MM.1S (cell line): ENCODE measurements around the gene CLEC4F.

Experiments
- DNase-seq: peaks from one replicate; pipeline ENCODE4 v3.0.0-alpha.2; 2015
- H2AFZ ChIP-seq: fragments of 300-600 bp; sonication (generic); 2 replicates; pipeline ENCODE4 v1.6.0; 2016; ENCODE audit warnings: antibody characterized with exemption, low read length
- H3F3A ChIP-seq: fragments of 300-600 bp; sonication (generic); 2 replicates; pipeline ENCODE4 v1.6.1; 2016; ENCODE audit warnings: mild to moderate bottlenecking, antibody characterized with exemption, low read length, moderate library complexity, mixed read lengths; ENCODE audit not compliant: insufficient read depth
- H3K27ac ChIP-seq: fragments of 300-600 bp; sonication (generic); 2 replicates; pipeline ENCODE4 v1.5.1; 2016; ENCODE audit warnings: mild to moderate bottlenecking, low read length
- H3K27me3 ChIP-seq: fragments of 300-600 bp; sonication (generic); replicated peaks from 2 replicates; pipeline ENCODE4 v1.6.0; 2016; ENCODE audit warnings: low read length; ENCODE audit not compliant: insufficient read depth
- H3K36me3 ChIP-seq: fragments of 300-600 bp; sonication (generic); replicated peaks from 2 replicates; pipeline ENCODE4 v1.6.1; 2016; ENCODE audit warnings: mild to moderate bottlenecking, low read length, mixed read lengths; ENCODE audit not compliant: insufficient read depth
- H3K4me1 ChIP-seq: fragments of 300-600 bp; sonication (generic); 2 replicates; pipeline ENCODE4 v1.6.1; 2016; ENCODE audit warnings: low read length, mixed read lengths
- H3K4me2 ChIP-seq: fragments of 300-600 bp; sonication (generic); 2 replicates; pipeline ENCODE4 v1.6.0; 2016; ENCODE audit warnings: low read depth, low read length
- H3K4me3 ChIP-seq: fragments of 300-600 bp; sonication (generic); 2 replicates; pipeline ENCODE4 v1.5.1; 2016; ENCODE audit warnings: low read length, mixed read lengths
- H3K79me2 ChIP-seq: fragments of 300-600 bp; sonication (generic); 2 replicates; pipeline ENCODE4 v1.6.1; 2016; ENCODE audit warnings: mixed run types, low read length, mixed read lengths
- H3K9ac ChIP-seq: fragments of 300-600 bp; sonication (generic); 2 replicates; pipeline ENCODE4 v1.6.1; 2016; ENCODE audit warnings: low read length, mixed read lengths
- H3K9me2 ChIP-seq: fragments of 300-600 bp; sonication (generic); replicated peaks from 2 replicates; pipeline ENCODE4 v1.6.1; 2016; ENCODE audit warnings: mild to moderate bottlenecking, low read length, mixed read lengths; ENCODE audit not compliant: insufficient read depth
- H3K9me3 ChIP-seq: fragments of 300-600 bp; sonication (generic); replicated peaks from 2 replicates; pipeline ENCODE4 v1.6.1; 2016; ENCODE audit warnings: mild to moderate bottlenecking, low read length, mixed read lengths; ENCODE audit not compliant: insufficient read depth
- H4K20me1 ChIP-seq: fragments of 300-600 bp; sonication (generic); 2 replicates; pipeline ENCODE4 v1.6.1; 2016; ENCODE audit warnings: mild to moderate bottlenecking, low read length, moderate library complexity, mixed read lengths; ENCODE audit not compliant: insufficient read depth
- EZH2 ChIP-seq: fragments of 300-600 bp; sonication (generic); optimal IDR thresholded peaks from 2 replicates; pipeline ENCODE3; 2017; ENCODE audit warnings: low read depth, mild to moderate bottlenecking, antibody characterized with exemption, low read length, mixed read lengths
- EZH2phosphoT487 ChIP-seq: fragments of 300-600 bp; sonication (generic); IDR thresholded peaks from 2 replicates; pipeline ENCODE4 v1.6.1; 2018; ENCODE audit warnings: antibody characterized with exemption, low read length
- TF ChIP-seq, protein P1 (sequence below): fragments of 300-600 bp; sonication (generic); IDR thresholded peaks from 2 replicates; pipeline ENCODE4 v1.5.1; 2016; ENCODE audit warnings: antibody characterized with exemption, low read length, mixed read lengths

Gene CLEC4F

DNA sequence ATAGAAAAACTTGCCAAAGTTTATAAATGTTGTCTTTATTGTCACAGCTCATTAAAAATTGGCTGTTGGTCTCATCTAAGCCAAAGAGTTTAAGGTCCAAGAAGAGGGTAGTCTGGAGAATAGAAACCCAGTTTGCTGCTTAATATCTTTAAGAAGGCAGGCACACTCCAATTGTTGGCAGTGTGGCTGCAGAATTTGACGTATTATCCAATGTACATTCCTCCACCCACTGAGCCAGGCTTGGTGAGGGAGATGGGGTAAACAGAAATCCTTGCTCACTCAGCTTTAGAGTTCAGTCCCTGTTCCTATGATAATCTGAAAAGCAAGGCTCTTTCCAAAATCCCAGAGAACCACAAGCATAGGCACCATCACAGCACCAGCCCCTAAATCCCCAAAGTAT is 41.7 kb downstream of the CLEC4F start:
- Histone ChIP-seq H3K9ac (no peak overlapping the region), H2AFZ (no peak overlapping the region), H3K79me2 (no peaks in the 10 kb centered on the region), H3K27me3 (0 out of 2 replicates have a peak, but pooled peaks cover 5% of the 10 kb centered on the region), H3K36me3 (no peaks in the 10 kb centered on the region), H3K9me3 (no peaks in the 10 kb centered on the region), H3K4me1 (no peaks in the 10 kb centered on the region), H3F3A (no peaks in the 10 kb centered on the region), H3K4me2 (no peak overlapping the region), H3K27ac (no peak overlapping the region), H4K20me1 (no peaks in the 10 kb centered on the region), H3K4me3 (no peak overlapping the region), H3K9me2 (no peaks in the 10 kb centered on the region)
- TF ChIP-seq EZH2 = no peak
- no peak for TF ChIP-seq EZH2phosphoT487
- TF ChIP-seq, protein P1, sequence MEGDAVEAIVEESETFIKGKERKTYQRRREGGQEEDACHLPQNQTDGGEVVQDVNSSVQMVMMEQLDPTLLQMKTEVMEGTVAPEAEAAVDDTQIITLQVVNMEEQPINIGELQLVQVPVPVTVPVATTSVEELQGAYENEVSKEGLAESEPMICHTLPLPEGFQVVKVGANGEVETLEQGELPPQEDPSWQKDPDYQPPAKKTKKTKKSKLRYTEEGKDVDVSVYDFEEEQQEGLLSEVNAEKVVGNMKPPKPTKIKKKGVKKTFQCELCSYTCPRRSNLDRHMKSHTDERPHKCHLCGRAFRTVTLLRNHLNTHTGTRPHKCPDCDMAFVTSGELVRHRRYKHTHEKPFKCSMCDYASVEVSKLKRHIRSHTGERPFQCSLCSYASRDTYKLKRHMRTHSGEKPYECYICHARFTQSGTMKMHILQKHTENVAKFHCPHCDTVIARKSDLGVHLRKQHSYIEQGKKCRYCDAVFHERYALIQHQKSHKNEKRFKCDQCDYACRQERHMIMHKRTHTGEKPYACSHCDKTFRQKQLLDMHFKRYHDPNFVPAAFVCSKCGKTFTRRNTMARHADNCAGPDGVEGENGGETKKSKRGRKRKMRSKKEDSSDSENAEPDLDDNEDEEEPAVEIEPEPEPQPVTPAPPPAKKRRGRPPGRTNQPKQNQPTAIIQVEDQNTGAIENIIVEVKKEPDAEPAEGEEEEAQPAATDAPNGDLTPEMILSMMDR = no peak
- no peak for DNase-seq

DNA sequence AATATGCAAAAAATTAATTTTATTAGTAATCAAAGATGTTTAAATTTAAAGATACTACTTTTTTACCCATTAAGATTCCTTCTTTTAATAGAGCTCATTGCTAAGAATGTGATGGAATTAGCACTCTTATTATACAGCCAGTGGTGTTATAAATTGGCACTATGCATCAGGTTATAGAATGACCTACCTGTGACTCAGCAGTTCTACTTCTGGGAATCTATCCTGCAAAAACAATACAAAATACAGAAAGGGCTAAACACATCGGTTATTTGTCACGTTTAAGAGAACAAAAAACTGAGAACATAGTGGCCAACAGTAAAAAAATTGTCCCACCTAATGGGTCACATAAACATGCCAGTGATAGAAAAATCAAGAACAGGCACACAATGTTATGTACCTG is 42.9 kb downstream of the CLEC4F start:
- H3K27ac ChIP-seq = no peak overlapping the region
- TF ChIP-seq, protein P1 = no peak
- TF ChIP-seq EZH2 = no peak
- no peak for TF ChIP-seq EZH2phosphoT487
- no peaks in the 10 kb centered on the region for H4K20me1 ChIP-seq
- H3K4me3 ChIP-seq = no peak overlapping the region
- no peaks in the 10 kb centered on the region for H3K9me3 ChIP-seq
- no peaks in the 10 kb centered on the region for H3K36me3 ChIP-seq
- no peak overlapping the region for H2AFZ ChIP-seq
- H3K4me1 ChIP-seq = peaks cover 6% of the 10 kb centered on the region
- no peaks in the 10 kb centered on the region for H3K79me2 ChIP-seq
- no peaks in the 10 kb centered on the region for H3K9me2 ChIP-seq
- H3K4me2 ChIP-seq = no peak overlapping the region
- H3K27me3 ChIP-seq = 0 out of 2 replicates have a peak, but pooled peaks cover 5% of the 10 kb centered on the region
- no peaks in the 10 kb centered on the region for H3F3A ChIP-seq
- no peak for DNase-seq
- H3K9ac ChIP-seq = no peak overlapping the region

DNA sequence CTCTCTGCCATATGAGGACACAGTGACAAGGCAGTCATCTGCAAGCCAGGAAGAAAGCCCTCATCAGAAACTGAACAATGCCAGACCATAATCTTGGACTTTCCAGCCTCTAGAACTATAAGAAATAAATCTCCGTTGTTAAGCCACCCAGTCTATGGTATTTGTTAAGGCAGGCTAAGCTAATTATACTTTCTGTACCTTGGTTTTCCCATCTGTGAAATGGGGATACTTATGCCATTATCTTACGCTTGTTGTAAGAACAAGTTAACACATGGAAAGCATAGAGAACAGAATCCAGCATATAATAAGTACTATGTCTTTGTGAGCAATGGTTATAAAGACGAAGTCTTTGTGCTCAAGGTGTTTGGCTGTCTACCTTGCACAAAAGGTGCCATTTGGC is 44.1 kb downstream of the CLEC4F start:
- Histone ChIP-seq H3K79me2 (no peaks in the 10 kb centered on the region), H3K4me2 (no peak overlapping the region), H3F3A (no peaks in the 10 kb centered on the region), H3K4me1 (peaks cover 6% of the 10 kb centered on the region), H3K27ac (no peak overlapping the region), H2AFZ (no peak overlapping the region), H3K9ac (no peak overlapping the region), H3K4me3 (no peak overlapping the region), H3K27me3 (0 out of 2 replicates have a peak, but pooled peaks cover 5% of the 10 kb centered on the region), H3K9me3 (no peaks in the 10 kb centered on the region), H3K36me3 (no peaks in the 10 kb centered on the region), H3K9me2 (no peaks in the 10 kb centered on the region), H4K20me1 (no peaks in the 10 kb centered on the region)
- no peak for DNase-seq
- TF ChIP-seq EZH2phosphoT487 (no peak), EZH2 (no peak)
- TF ChIP-seq, protein P1 = no peak
